ENCODE data around the gene CAPN10.

CAPN10 gene

GRCh38 chr2:240642061-240642805, 55.7 kb downstream of the CAPN10 start:
- DNase-seq, result no peak

DNA sequence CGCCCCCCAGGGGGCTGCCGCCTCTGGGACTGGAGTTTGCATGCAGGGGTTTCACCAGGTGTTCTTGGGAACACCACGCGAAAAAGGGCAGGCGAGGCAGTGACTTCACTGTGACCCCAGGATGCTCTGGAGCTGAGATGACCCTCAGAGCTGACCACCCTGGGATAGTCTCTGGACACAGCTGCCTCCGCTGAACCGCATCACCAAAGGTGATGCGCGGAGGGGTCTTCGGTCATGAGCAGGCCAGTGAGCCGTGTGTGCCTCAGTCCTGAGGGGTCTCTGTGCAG, 56.2 kb downstream of the CAPN10 start:
- no peak for DNase-seq

GRCh38 chr2:240643093-240643810, 56.7 kb downstream of the CAPN10 start:
- DNase-seq, result no peak

DNA sequence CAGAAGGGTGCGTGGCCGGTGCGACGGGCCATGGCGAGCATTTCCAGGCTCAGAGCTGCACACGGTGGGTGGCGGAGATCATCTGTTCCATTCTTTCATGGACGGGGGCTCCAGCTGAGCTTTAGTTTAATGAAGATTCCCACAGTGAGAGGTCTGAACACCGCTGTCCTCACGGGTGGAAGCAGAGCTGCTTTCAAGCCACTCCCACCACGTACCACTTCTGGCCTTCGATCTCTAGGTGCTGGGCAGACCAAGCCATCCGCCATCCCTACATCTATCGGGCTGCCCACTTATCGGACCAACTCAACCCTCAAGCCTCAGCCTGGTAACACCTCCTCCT, 57.2 kb downstream of the CAPN10 start:
- no peak for DNase-seq

DNA sequence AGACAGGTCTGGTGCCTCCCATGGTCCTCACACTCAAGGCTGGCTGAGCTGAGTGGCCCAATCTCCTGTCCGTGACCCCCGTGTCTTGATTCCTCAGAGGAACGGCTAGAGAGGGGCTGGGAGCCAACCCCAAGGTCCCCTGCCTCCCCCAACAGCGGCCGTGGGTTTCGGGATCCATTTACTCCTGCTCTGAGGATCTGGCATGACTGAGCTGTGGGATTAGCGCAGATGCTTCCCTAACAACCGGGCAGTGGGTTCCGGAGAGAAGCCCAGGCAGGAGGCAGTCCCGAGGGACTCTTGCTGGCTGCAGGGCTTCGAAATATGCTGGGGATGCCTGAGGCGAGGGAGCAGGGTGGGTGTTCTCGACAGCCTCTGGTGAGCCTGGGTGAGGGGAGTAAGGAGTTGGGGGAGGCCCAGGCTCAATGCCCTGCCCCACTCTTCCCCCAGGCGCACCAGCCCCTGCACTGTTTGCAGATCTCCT, 57.7 kb downstream of the CAPN10 start:
- no peak for DNase-seq

- DNase-seq, result no peak
Measured at GRCh38 chr2:240644859-240645301, 58.3 kb downstream of the CAPN10 start.

GRCh38 chr2:240645346-240645745, 58.8 kb downstream of the CAPN10 start:
- DNase-seq, result no peak

DNA sequence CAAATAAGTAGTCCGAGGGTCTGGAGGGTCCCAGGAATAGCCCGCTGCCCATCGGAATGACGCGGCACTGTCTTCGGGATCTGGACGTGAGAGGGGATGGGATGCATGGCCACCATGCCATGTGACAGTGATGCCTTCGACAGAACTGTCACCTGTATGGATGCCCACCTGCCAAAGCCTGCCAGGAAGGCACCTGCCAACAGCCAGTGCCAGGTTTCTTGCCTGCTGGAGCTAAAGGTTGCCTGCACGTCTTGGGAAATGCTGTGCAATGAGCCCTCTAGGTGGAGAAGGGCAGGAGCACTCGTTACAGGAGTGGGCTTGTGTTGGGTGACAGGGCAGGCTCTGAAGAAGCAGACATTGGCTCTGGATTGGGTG, 59.3 kb downstream of the CAPN10 start:
- DNase-seq, result no peak

GRCh38 chr2:240646176-240646899, 59.8 kb downstream of the CAPN10 start:
- no peak for DNase-seq

- DNase-seq, result no peak
Measured at GRCh38 chr2:240646900-240647502, 60.5 kb downstream of the CAPN10 start.

- DNase-seq, result no peak
Measured at GRCh38 chr2:240647503-240648154, 61.1 kb downstream of the CAPN10 start.

GRCh38 chr2:240648155-240648649, 61.7 kb downstream of the CAPN10 start:
- DNase-seq, result no peak
